GM12878 (cell line): ENCODE results near the gene THOC5. TPM values are rescaled to one million over a fixed set of nuclear protein-coding genes. Genes with fewer than 3 reads are reported as not detected.

ENCODE experiments used
- ATAC-seq: fragments of 200-7000 bp; cut with Tn5 transposase; 3 replicates; pipeline ENCODE4 v1.9.1; 2020; ENCODE audit warnings: mild to moderate bottlenecking, moderate library complexity
- BruUV-seq: library from RNA; stranded (reverse); fragments of 400-500 nt; replicated peaks from 2 replicates; lab custom pipeline; 2021; lab: Mats Ljungman, UMichigan
- CTCF ChIA-PET: fragments of 300-600 bp; sonication (Branson Sonifier 250); formaldehyde crosslinking; extraction: SDS; loops from one replicate; lab custom pipeline; 2021; ENCODE audit warnings: inconsistent platforms; lab: Yijun Ruan, JAX
- POLR2A ChIA-PET: fragments of 350-600 bp; formaldehyde crosslinking; extraction: SDS; loops from one replicate; lab custom pipeline; 2021; ENCODE audit warnings: inconsistent platforms; lab: Charles Lee
- RAD21 ChIA-PET: fragments of 300-600 bp; sonication (Branson Sonifier 250); formaldehyde crosslinking; loops from one replicate; lab custom pipeline; 2023; ENCODE audit warnings: antibody characterized with exemption; ENCODE audit not compliant: unreplicated experiment; lab: Charles Lee
- SMC1A ChIA-PET: fragments of 300-600 bp; sonication (Branson Sonifier 250); formaldehyde crosslinking; loops from one replicate; lab custom pipeline; 2023; ENCODE audit not compliant: unreplicated experiment, uncharacterized antibody; lab: Charles Lee
- DNase-seq: peaks from one replicate; pipeline ENCODE4 v3.0.0-alpha.2; 2011; ENCODE audit warnings: low read depth, low spot score
- FAIRE-seq: peaks from 3 replicates; lab custom pipeline; 2011; peaks lifted over from hg19 to GRCh38; lab: Jason Lieb, UNC
- H2AFZ ChIP-seq: 2 replicates; pipeline ENCODE4 v1.6.0; 2011; ENCODE audit warnings: low read depth, low read length, control low read depth; ENCODE audit not compliant: control insufficient read depth
- H3K27ac ChIP-seq: 2 replicates; pipeline ENCODE4 v1.5.1; 2011; ENCODE audit warnings: control low read depth; ENCODE audit not compliant: control insufficient read depth, insufficient read depth
- H3K27me3 ChIP-seq, 2 experiments: replicated peaks in 1 of 2; 2 replicates each; pipeline versions ENCODE4 v1.6.0 to v1.6.1; 2011; ENCODE audit warnings: low read length in 1 of 2; ENCODE audit not compliant: control insufficient read depth in 2 of 2, insufficient read depth in 2 of 2
- H3K36me3 ChIP-seq, 2 experiments: 2 replicates each; pipeline ENCODE4 v1.5.1; 2011; ENCODE audit warnings: low read length in 1 of 2; ENCODE audit not compliant: control insufficient read depth in 2 of 2, insufficient read depth in 2 of 2
- H3K4me1 ChIP-seq: 2 replicates; pipeline ENCODE4 v1.6.1; 2011; ENCODE audit warnings: mild to moderate bottlenecking, low read length, moderate library complexity, mixed read lengths; ENCODE audit not compliant: control insufficient read depth, insufficient read depth
- H3K4me2 ChIP-seq: 2 replicates; pipeline ENCODE4 v1.6.0; 2011; ENCODE audit warnings: control low read depth; ENCODE audit not compliant: control insufficient read depth, insufficient read depth
- H3K4me3 ChIP-seq: fragments of 200-600 bp; sonication (generic); 2 replicates; pipeline ENCODE4 v1.5.1; 2016
- H3K79me2 ChIP-seq: 2 replicates; pipeline ENCODE4 v1.6.0; 2011; ENCODE audit warnings: low read length; ENCODE audit not compliant: control insufficient read depth, insufficient read depth
- H3K9ac ChIP-seq: 2 replicates; pipeline ENCODE4 v1.8.0; 2011; ENCODE audit warnings: low read length, control low read depth, mixed read lengths; ENCODE audit not compliant: control insufficient read depth, insufficient read depth
- H3K9me3 ChIP-seq: replicated peaks from 3 replicates; pipeline ENCODE4 v1.5.1; 2011; ENCODE audit warnings: mild to moderate bottlenecking, low read length; ENCODE audit not compliant: control insufficient read depth, insufficient read depth
- H4K20me1 ChIP-seq: 2 replicates; pipeline ENCODE4 v1.6.0; 2011; ENCODE audit not compliant: control insufficient read depth, insufficient read depth
- ASH2L ChIP-seq: fragments of 300-600, 200-600 bp; sonication (generic); IDR thresholded peaks from 2 replicates; pipeline ENCODE4 v1.6.1; 2017; ENCODE audit warnings: low read depth, mild to moderate bottlenecking, borderline replicate concordance
- CBX5 ChIP-seq: sonication (generic); IDR thresholded peaks from 2 replicates; pipeline ENCODE4 v1.6.1; 2016; ENCODE audit warnings: low read depth, moderate library complexity, mild to moderate bottlenecking, inconsistent platforms
- CHD1 ChIP-seq: IDR thresholded peaks from 2 replicates; pipeline ENCODE4 v1.6.1; 2012; ENCODE audit warnings: low read depth, low read length, improper control_type of control experiment
- CHD2 ChIP-seq: IDR thresholded peaks from 2 replicates; pipeline ENCODE4 v1.6.1; 2011; ENCODE audit warnings: low read depth, low read length, improper control_type of control experiment, borderline replicate concordance
- DPF2 ChIP-seq: fragments of 450-650 bp; IDR thresholded peaks from 2 replicates; pipeline ENCODE4 v1.6.1; 2017; ENCODE audit warnings: mild to moderate bottlenecking
- E4F1 ChIP-seq: fragments of 450-650 bp; IDR thresholded peaks from 2 replicates; pipeline ENCODE4 v1.6.1; 2018; ENCODE audit warnings: borderline replicate concordance, mild to moderate bottlenecking; ENCODE audit not compliant: partially characterized antibody
- EZH2 ChIP-seq: IDR thresholded peaks from 2 replicates; pipeline ENCODE4 v1.6.1; 2012; ENCODE audit warnings: low read depth, mild to moderate bottlenecking, control low read depth, inconsistent platforms, low read length, borderline replicate concordance; ENCODE audit not compliant: control insufficient read depth
- GATAD2B ChIP-seq: fragments of 450-650 bp; conservative IDR thresholded peaks from 2 replicates; pipeline ENCODE4 v1.6.1; 2017; ENCODE audit warnings: low read depth, mild to moderate bottlenecking, moderate library complexity
- KDM1A ChIP-seq: fragments of 200-600 bp; sonication (generic); IDR thresholded peaks from 2 replicates; pipeline ENCODE4 v1.6.1; 2016; ENCODE audit warnings: borderline replicate concordance
- RCOR1 ChIP-seq: conservative IDR thresholded peaks from 2 replicates; pipeline ENCODE4 v1.6.1; 2012; ENCODE audit warnings: low read depth, low read length, improper control_type of control experiment
- SMC3 ChIP-seq: IDR thresholded peaks from 2 replicates; pipeline ENCODE4 v1.6.1; 2011; ENCODE audit warnings: low read length, improper control_type of control experiment, borderline replicate concordance
- TCF12 ChIP-seq: IDR thresholded peaks from 2 replicates; pipeline ENCODE4 v1.6.1; 2011; ENCODE audit warnings: low read depth, mild to moderate bottlenecking, low read length
- YBX1 ChIP-seq: fragments of 450-650 bp; IDR thresholded peaks from 2 replicates; pipeline ENCODE4 v1.6.1; 2016; ENCODE audit warnings: antibody characterized with exemption
- ZBTB11 ChIP-seq: fragments of 450-650 bp; formaldehyde crosslinking; IDR thresholded peaks from 2 replicates; pipeline ENCODE4 v1.5.0; 2022; ENCODE audit warnings: mild to moderate bottlenecking, missing genetic modification characterization
- ZNF384 ChIP-seq: IDR thresholded peaks from 2 replicates; pipeline ENCODE4 v1.6.1; 2012; ENCODE audit warnings: low read depth, mild to moderate bottlenecking, low read length, improper control_type of control experiment, borderline replicate concordance
- WGBS: methylation state at CpG from one replicate; pipeline ENCODE4 v1.1.6; 2016; ENCODE audit warnings: low lambda C conversion rate; ENCODE audit not compliant: insufficient replicate concordance, insufficient coverage; ENCODE audit errors: missing lambda C conversion rate; 5-methylcytosine and 5-hydroxymethylcytosine counted together
- in situ Hi-C: fragments of 300-500 bp; cut with MboI; formaldehyde crosslinking; loops from 9 replicates; pipeline ENCODE4 v1.14.3; 2018; ENCODE audit warnings: mixed read lengths
- intact Hi-C: fragments of 100-400 bp; cut with micrococcal nuclease; formaldehyde crosslinking; loops from one replicate; pipeline ENCODE4 v1.14.2; 2022; ENCODE audit not compliant: unreplicated experiment
- polyA plus RNA-seq, 11 experiments: library from polyadenylated mRNA; depleted of rRNA in 4 of 11; unstranded in 6 of 11; stranded (reverse) in 5 of 11; fragments of >200 nt; fragmentation: Nextera tagmentation in 4 of 11; fragmentation: Illumina TruSeq in 1 of 11; extraction: Ambion mirVana in 4 of 11; extraction: Trizol in 1 of 11; gene quantifications; 1 replicate in 1 of 11; 2 replicates in 10 of 11; pipeline versions ENCODE4 v1.2.1 to v1.2.3, GENCODE V29; 2011 to 2016; ENCODE audit warnings: inconsistent platforms in 2 of 11, missing spikeins in 2 of 11, low read depth in 1 of 11
- total RNA-seq, 4 experiments: library from RNA; depleted of rRNA in 3 of 4; stranded (reverse); fragments of >200 nt in 3 of 4; fragmentation: Illumina TruSeq in 1 of 4; extraction: Trizol in 1 of 4; gene quantifications; 2 replicates each; pipeline versions ENCODE4 v1.2.1 to v1.2.3, GENCODE V29; 2013 to 2021

The THOC5 gene
- total and polyA plus RNA-seq, 10 of the 15 experiments (the other 5 are each of a cell fraction or from before 2014, with no cell fraction given): 20.9 to 44.9 (median 31.4) TPM

- H3K9me3 ChIP-seq: no peaks in the 10 kb centered on the region; the same call in 1 of the 3 replicates
- ChIA-PET RAD21 (no interaction called here), POLR2A (no interaction called here), SMC1A (no interaction called here), CTCF (no interaction called here)
- H3K27ac ChIP-seq: no peak overlapping the region
- H3K4me2 ChIP-seq: no peak overlapping the region
- H3K4me1 ChIP-seq: no peaks in the 10 kb centered on the region
- intact Hi-C loops: no loop called here
- ATAC-seq (no peak), FAIRE-seq (no peak), DNase-seq (no peak)
- H2AFZ ChIP-seq: no peak overlapping the region
- TF ChIP-seq YBX1 (no peak), ASH2L (no peak), DPF2 (no peak), ZNF384 (no peak), TCF12 (no peak), CHD1 (no peak), KDM1A (no peak), GATAD2B (no peak), RCOR1 (no peak), E4F1 (no peak), EZH2 (no peak), ZBTB11 (CRISPR knock-in tag) (no peak), CHD2 (no peak), SMC3 (no peak), CBX5 (no peak)
- no peak overlapping the region for H3K9ac ChIP-seq
- no peaks in the 10 kb centered on the region for H3K36me3 ChIP-seq
- no peaks in the 10 kb centered on the region for H3K79me2 ChIP-seq
- H3K4me3 ChIP-seq: no peak overlapping the region
- no peaks in the 10 kb centered on the region for H3K27me3 ChIP-seq
- 66% methylated on average over 6 of the region's 6 CpGs for WGBS
- in situ Hi-C loops: no loop called here
- no TSS peak for BruUV-seq
- no peaks in the 10 kb centered on the region for H4K20me1 ChIP-seq
Observed at GRCh38 chr22:29491012-29491411, 62.5 kb downstream of the THOC5 start.
